DMS153 treated with DMSO at 0.1 percent for 48 hours (cell line): ENCODE measurements around the gene ACTN1.

Source experiments
- DNase-seq: peaks from one replicate; lab custom pipeline; 2025; ENCODE audit not compliant: unreplicated experiment; lab: John Stamatoyannopoulos, UW

ACTN1 gene

DNA sequence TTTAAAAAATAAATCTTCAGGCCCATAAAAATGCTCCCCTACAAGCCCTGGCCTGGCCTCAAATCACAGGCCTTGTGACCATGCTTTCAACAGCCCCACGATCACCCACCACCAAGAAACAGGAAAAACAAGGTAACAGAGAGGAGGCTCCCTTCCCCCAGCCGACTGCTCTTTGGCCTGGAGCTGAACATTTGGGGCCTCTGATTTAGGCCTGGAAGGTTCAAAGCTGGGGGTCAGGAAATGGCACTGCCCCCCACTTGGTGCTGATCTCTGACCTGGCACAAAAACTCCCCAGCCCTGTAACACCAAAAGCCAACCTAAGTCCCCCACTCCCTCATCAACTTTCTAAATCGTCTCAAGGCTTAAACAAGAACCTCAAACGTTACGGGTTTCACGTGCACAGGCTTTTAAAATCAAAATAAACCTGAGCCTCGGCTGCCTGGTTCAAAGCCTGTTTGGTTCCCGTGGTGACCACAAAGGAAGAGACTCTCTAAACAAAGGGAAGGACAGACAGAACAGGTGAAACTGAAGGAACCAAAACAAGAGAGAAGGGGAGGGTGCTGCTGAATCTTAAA lies 9.0 kb downstream of the ACTN1 start:
- DNase-seq, result no peak

- no peak for DNase-seq
Measured at GRCh38 chr14:68969278-68970033, 9.6 kb downstream of the ACTN1 start.

DNA sequence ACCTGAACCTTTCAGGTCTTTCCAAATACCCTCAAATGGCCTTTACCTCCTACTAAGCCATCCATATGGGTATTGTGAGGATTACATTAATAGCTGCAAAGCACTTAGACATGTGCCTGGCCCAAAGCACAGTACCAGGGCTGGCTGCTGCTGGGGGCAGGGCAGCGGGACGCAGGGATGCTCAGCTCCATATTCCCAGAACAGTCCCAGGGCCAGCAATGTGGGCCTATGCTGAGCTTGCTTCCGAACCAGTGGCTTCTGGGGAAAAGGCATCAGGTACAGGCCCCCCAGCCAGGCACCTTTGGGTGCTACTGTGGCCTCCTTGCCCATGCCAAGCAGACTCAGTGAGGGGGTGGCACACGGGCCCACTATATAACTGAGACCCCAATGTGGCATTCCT lies 10.4 kb downstream of the ACTN1 start:
- no peak for DNase-seq

GRCh38 chr14:68968051-68968450 lies 11.1 kb downstream of the ACTN1 start:
- no peak for DNase-seq

GRCh38 chr14:68967459-68967940 lies 11.6 kb downstream of the ACTN1 start:
- no peak for DNase-seq

DNA sequence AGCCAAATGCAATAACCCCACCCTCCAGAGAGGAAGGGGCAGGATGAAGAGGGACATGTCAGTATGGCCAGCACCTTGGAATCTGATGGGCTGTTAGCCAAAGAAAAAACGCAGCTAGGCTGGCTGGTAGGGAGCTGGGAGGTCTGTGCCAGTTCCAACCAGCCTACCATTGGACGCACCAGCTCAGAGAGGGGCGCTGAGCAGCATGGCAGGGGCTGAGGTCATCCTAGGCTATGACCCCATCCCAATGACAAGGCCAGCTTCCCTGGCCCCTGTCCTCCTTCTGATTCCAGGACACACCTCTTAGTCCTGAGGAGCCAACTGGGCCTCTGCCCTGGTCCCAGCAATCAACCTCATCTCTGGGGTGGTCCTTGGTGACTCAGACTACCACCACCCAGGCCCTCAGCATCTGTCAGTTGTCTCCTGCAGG lies 12.2 kb downstream of the ACTN1 start:
- no peak for DNase-seq

- DNase-seq, result no peak
Measured at GRCh38 chr14:68965261-68965761, 13.8 kb downstream of the ACTN1 start.

- DNase-seq, result no peak
Measured at GRCh38 chr14:68964300-68965093, 14.6 kb downstream of the ACTN1 start.

DNA sequence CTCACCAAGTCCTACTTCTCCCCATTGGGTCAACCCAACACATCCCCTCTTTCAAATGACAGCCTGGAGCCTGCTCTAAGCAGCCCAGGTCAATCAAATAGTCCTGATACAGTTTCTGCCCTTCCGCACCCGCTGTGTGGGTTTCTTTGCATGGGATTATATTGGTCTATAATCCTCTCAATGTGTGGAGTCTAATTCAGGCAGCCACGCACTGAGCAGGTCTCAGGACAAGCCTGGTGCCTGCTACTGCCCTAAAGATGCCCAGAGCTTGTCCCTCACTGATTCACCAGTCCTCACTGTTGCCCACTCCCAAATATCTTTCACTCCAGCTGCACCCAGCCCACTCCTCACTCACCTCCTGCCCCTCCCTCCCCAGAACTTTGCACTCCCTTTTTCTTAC lies 16.4 kb downstream of the ACTN1 start:
- DNase-seq, result no peak

DNA sequence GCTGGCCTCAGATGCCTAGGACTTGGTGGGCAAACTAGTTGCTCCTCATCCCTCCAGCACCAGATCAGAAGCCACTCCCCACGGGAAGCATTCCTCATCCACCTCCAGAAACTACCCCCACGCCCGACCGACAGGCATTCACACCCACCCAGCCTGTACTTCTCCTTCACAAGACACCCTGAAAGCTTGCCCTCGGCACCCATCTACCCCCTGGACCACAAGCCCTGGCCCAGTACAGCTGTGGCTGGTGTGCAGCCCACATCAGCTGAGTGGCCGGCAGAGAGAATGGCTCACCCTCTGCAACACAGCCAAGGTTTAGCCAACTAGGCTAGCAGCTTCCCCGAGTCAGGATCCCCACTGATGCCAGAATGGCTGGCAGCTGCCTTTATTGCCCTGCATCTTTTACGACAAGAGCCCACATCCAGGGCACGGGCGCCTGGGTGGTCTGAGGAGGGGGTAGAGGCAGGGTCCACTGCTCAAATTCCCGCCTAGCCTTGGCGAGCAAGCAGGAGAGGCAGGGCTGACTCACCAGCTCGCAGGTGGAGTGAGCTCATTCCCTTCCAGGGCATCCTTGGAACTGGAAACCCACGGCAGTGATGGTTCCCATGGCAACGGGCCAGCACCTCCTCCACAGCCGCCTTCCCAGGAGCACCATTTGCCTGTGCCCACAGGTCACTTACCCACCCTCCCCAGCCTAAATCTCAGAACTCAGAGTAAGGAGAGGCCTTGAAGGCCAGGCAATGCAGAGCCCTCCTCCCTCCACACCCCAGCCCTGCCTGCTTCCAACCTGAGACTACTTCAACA lies 17.1 kb downstream of the ACTN1 start:
- DNase-seq, result no peak

- DNase-seq, result no peak
Measured at GRCh38 chr14:68961361-68961760, 17.7 kb downstream of the ACTN1 start.

- no peak for DNase-seq
Measured at GRCh38 chr14:68960123-68960522, 19.0 kb downstream of the ACTN1 start.

GRCh38 chr14:68959035-68959434 lies 20.1 kb downstream of the ACTN1 start:
- no peak for DNase-seq

- DNase-seq, result no peak
Measured at GRCh38 chr14:68958553-68958952, 20.5 kb downstream of the ACTN1 start.

GRCh38 chr14:68957775-68958174 lies 21.3 kb downstream of the ACTN1 start:
- no peak for DNase-seq

GRCh38 chr14:68956724-68957123 lies 22.4 kb downstream of the ACTN1 start:
- DNase-seq, result no peak

GRCh38 chr14:68955851-68956179 lies 23.3 kb downstream of the ACTN1 start:
- no peak for DNase-seq

DNA sequence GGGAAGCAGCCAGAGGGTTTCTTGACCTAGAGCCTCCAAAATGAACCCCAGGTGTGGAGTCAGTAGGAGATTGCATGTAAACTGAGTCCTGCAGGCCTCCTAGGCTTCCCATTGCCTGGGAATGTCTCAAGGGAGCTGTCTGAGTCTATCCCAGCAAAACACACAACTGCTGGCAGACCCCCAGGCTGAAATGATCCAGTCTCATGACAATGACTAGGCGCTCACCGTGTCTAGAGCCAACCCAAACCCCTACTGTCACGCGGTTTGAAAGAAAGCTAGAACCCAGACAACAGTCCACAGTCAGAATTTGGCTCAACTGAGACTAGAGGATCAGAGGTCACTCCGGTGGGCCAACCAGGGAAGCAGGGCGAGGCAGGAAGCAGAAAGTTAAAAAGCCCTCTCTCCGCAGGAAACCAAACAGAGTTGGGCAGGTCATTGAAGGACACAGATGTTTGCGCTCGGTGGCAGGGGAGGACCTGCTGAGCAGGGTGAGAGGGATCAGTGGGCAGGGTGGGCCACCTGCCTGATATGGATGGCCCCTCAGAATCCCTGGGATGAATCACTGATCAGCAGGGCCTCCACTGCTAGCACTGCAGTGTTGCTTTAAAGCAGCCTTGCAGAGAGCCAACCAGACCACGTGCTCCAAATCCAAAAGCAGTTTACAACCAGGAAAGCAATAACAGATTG lies 23.8 kb downstream of the ACTN1 start:
- DNase-seq, result no peak

DNA sequence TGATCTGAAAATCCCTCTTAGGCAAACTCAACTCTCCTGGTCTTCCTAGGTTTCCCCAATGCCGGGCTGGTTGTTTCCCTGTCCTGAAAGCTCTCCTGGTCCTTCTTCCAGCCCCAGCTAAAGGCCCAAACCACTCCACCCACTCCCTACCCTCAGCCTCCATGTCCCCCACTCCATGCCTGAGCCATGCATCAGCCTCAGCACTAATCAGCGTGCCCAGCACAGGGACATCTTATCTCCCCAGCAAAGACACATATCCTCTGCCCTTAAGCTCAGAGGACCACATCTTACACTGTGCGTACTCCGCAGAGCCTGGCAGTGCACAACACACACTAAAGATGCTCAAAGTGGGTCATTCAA lies 25.9 kb downstream of the ACTN1 start:
- no peak for DNase-seq

GRCh38 chr14:68952531-68953195 lies 26.4 kb downstream of the ACTN1 start:
- no peak for DNase-seq
